Fibroblast of peridontal ligament (primary cell): Measurements from ENCODE around the gene FAM114A1.
"Not testable (repeated sequence)": the region's sequence is repeated elsewhere in the genome, so short reads cannot be mapped to it uniquely, and the experiment has no call there.

Experiments used
- DNase-seq: peaks from one replicate; pipeline ENCODE4 v3.0.0-alpha.2; 2010; ENCODE audit errors: extremely low read depth

FAM114A1 gene

DNA sequence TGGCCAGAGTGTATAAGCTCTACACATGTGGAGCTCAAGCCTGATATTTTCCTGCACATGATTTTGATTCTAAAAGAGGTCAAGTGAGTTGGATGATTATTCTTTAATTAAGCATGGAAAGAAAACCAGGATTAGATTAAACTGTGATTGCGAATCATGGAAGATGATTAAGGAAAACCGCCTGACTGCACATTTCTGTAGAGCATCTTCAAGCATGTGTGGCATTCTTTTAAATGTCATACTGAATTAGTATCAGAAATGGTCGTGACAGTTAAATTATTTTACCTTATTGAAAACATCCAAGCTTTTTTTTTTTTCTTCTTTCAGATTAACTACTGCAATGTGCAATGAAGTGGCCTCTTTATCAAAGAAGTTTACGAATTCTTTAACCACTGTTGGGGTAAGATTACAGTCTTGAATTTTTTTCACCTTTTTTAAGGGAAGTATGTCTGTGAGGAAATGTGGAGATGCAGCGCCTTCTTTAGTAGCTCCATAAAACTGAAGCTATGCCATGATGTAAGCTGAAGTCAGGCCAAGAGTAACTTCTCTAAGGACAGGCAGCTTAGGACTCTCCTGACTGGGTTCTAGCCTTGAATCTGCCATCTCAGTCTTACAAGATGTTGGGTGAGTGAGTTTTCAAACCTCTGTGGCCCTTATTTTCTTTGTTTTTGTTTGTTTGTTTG, 67.9 kb downstream of the FAM114A1 start:
- no peak for DNase-seq

DNA sequence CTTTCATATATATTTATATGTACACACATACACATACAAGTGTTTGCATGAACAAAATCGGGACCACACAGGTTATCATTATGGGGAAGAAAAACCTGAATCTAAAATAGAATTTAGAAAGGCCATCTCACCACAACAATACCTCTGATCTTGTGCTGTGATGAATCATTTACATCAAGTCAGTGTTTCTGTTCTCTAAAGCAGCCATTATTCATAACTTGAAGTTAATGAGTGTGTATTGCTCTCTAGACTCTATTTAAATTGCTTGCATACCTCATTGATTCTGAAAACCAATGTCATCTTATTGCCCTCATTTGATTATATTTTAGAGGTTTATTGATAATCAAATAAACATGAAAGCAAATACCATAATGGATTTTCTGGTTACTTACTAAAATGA, 71.6 kb downstream of the FAM114A1 start:
- no peak for DNase-seq

DNA sequence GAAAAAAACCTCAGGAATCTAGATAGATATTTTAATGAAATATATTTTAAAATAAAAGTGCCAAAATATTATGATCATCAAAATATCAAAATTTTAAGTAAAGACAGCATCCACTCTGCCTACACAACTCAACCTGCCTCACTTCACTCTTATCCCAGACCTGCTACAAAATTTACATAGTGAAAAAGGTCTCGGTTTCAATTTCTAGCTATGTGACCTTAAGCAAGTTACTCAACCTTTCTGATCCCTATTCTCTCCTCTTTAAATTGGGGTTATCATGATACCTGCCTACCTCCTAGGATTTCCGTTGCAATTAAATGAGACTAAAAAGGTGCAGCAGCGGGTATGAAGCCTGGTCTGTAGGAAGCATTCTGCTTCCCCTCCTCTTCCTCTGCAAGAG, 72.9 kb downstream of the FAM114A1 start:
- no peak for DNase-seq

DNA sequence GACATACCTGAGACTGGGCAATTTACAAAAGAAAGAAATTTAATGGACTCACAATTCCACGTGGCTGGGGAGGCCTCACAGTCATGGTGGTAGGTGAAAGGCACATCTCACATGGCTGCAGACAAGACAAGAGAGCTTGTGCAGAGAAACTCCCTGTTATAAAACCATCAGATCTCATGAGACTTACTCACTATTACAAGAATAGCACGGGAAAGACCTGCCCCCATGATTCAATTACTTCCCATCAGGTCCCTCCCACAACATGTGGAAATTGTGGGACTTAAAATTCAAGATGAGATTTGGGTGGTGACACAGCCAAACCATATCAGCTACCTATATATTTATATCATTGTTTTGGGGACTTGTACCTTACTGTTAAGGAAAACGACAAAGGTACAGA, 74.3 kb downstream of the FAM114A1 start:
- DNase-seq: peak; percentile 61

DNA sequence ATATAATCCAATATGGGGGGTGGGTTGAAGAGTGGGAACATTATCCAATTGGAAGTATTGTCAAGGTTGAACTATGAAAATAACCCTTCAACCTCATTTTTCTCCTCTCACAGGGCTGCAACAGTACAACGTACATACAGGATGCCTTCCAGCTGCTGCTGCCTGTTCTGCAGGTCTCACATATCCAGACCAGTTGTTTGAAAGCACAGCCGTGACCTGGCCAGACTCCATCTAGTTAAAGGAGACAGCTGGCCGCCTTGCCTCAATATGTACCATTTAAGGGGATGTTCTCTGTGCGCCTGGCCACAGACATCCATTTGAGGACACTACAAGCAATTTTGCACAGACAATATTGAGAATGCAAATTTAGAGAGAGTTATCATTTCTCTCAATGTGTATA, 75.7 kb downstream of the FAM114A1 start:
- DNase-seq: no peak

DNA sequence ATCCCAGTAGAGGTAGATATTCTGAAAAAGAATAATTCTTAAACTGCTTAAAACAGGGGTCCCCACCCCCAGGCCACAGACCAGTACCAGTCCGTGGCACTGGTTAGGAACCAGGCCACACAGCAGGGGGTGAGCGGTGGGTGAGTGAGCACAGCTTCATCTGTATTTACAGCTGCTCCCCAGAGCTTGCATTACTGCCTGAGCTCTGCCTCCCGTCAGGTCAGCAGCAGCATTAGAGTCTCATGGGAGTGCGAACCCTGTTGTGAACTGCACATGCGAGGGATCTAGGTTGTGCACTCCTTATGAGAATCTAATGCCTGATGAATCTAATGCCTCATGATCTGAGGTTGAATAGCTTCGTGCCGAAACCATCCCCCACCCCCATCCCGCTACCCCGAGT, 76.8 kb downstream of the FAM114A1 start:
- no peak for DNase-seq

DNA sequence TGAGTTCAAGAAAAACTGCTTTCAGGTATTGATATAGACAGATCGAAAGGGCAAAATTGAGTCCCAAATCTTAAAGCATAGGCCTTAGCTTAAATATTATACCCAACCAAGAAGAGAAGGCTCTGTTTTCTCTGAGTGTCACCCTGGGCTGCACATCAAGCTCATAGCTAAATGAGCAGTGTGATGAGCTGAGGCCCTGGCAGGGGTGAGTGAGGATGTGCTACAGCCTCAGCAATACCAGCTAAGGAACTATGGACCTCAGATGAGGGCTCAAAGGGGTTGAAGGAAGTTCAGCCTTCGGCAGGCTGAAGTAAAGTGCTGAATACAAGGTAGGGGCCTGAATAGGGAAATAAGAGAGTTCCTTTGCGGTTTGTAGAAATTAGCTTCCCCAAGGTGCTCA, 79.3 kb downstream of the FAM114A1 start:
- DNase-seq: no peak

DNA sequence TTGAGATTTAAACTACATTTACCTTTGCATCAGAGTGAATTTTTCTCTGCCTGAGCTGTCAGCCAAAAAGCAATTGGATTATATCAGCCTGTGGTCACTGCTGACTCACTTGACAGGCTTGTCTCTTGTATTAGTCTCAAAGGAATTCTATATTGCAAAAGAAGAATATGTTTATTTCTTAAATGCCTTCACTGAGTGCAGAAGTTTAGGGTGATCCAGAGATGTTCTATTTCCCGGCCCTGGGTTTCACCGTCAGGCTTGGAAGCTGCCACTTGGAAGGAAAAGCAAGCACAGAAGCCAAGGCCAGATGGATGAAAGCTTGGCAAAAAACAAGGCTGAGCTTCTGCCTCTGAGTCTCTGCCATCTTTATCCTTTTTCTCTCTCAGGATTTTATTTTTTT, 80.9 kb downstream of the FAM114A1 start:
- peak; percentile 95 for DNase-seq

DNA sequence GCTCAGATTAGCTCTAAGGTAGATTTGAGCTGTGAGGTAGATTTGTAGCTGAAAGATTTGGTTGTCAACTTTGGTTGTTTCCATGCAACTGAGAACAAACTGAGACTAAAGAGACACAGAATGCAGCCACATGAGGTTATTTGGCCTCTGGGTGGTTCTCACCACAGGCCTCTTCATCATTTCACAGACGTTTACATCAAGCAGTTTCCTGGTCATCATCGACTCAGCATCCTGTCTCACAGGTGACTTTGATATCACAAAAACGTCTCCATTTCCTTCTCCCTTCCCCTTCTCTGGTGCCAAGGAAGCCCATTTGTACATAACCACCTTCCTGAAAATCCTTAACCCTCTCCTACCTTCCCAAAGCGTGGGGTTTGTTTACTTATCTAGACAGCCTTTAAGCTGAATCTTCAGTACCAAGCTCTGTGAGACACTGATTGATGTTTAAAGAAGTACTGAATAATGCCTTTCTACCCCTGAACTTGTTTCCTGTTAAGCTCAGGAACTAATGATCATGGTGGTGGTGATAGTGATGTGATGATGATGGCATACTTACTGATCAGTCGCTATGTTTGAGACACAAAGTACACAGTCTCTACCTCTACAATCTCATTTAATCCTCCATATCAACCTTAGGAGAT, 81.9 kb downstream of the FAM114A1 start:
- DNase-seq: no peak

DNA sequence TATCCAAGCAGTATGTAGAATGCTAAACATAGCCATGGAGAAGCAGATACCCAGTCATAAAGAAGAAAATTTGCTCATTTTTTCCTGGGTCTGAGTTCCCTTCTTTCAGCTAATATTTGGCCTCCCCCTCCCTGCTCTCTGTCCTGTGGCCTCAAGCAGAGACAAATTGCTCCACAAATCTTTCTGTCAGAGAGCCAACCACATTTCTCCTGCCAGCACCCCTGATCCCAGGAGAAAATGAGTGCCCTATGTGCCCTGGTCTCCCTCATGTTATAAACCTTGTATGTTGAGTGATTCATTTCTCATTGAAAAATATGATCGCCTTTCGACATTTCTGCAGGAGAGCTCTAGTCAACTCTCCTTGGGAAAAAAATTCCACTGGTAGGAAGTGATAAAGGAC, 82.6 kb downstream of the FAM114A1 start:
- DNase-seq: no peak

DNA sequence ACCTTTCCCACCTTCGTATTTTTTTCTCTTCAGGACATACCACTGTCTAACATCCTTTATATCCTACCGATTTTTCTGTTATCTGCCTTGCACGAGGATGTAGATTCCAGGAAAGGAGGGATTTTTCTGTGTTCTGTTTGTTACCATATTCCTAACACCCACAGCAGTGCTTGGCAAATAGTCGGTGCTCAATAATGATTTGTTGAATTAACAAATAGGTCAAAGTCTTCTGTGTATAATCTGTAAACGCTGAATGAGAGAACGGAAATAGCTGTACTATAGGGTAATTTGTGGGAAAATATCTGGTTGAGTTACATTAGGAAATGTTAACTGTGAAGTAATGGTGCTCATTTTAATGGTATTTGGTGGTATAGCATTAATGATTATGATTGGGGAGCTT, 83.1 kb downstream of the FAM114A1 start:
- no peak for DNase-seq

DNA sequence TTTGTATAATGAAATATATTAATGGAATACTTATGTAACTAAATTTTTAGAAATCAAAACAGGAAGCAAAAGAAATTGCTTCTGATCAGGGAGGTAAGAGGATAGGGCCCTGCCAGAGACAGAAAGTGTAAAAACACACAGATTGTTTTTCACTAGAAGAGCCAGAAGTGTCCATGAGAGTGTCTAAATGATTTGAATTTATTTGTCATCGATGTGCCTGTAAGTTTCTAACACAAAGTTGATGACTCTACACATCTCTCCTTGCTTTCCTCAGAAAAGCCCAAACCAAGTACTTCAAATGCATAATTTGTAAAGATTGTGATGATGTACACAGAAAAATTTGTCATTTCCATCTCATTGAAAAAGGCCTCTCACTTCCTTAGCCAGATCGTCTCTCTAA, 84.0 kb downstream of the FAM114A1 start:
- DNase-seq: no peak

DNA sequence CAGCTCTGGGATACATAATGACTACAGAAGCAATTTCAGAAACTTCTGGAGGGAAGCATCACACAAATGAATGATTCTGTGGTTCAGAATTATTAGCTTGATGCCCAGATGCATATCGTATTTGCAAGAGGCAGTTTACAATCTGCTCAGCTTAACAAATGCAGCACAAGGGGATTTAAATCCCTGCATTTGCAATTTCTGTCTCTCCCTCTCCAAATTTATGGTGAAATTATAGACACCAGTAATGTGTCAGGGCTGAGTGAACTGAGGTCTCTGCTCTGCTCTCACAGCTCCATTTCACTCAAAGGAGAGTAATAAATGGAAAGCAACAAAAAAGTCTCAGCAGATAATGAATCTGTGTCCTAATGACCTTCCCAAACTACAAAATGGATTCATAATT, 84.4 kb downstream of the FAM114A1 start:
- DNase-seq: no peak

DNA sequence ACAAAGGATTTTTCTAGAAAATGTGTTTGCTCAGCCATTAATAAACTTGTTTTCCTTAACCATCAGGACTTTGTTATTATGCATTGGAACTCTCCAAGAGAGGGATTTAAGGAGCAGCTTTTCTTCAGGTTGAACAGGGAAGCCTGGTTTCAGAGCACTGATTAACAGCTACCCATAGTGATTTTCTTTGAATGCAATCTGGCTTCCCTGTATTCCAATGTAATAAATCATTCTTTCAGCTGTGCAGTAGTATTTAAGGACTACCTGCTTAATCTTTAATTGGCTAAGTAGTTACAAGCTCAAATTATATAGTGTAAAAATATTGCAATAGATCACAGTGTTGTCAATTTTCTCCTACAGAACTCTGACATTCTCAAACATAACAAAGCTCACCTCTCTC, 87.1 kb downstream of the FAM114A1 start:
- no peak for DNase-seq

DNA sequence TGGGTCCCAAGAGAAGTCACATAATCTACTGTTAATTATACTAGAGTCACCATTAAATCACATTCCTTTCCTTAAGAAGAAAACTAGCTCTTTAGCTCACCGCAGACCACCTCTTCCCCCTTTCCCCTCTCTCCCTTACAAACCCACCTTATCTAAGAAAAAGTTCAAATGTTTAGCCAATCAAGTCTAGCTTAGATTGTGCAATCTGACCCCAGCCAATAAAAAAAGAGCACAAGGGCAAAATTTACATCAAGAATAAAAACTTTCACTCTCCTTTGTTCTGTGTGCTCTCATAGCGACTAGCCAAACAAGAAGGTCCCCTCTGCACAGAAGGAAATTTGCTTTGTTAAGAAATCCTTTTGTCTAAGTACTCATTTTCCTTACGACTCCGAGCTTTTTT, 88.4 kb downstream of the FAM114A1 start:
- no peak for DNase-seq

DNA sequence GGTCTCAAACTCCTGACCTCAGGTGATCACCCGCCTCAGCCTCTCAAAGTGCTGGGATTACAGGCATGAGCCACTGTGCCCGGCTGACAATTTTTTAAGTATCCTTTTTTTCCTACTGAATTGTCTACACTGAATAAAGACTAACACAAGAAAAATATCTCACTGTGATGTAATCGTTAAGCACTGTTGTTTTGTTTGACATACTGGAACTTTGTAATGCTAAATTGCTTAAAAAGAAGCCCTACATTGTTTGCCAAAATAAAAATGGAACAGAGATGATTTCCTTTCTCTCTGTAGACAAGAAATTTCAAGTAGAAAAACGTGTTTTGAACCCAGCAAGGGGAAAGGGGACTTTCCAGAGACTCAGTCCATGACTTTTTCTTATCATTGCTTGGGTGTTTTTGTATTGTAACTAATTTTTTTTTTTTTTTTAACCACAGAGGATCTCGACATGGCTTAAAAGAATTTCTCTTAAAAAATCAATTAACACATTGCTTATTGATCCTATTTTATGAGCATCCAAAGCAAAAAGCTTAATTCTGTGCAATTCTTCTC, 89.7 kb downstream of the FAM114A1 start:
- DNase-seq: peak; percentile 42

DNA sequence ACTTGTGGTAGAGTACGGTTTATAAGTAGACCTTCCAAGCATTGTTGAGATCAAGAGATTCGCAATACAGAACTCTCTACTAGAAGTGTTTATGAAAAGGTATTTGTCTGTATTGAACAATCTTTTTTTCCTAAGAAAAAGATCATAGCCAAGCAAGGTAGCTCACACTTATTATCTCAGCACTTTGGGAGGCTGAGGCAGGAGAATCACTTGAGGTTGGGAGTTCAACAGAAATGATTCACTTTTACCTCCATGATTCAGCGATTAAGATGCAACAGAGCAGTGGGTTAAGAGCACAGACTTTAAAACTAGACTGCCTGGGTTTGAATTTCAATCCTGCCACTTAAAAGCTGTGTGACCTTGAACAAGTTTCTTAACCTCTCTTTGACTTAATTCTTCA, 90.3 kb downstream of the FAM114A1 start:
- DNase-seq: no peak

DNA sequence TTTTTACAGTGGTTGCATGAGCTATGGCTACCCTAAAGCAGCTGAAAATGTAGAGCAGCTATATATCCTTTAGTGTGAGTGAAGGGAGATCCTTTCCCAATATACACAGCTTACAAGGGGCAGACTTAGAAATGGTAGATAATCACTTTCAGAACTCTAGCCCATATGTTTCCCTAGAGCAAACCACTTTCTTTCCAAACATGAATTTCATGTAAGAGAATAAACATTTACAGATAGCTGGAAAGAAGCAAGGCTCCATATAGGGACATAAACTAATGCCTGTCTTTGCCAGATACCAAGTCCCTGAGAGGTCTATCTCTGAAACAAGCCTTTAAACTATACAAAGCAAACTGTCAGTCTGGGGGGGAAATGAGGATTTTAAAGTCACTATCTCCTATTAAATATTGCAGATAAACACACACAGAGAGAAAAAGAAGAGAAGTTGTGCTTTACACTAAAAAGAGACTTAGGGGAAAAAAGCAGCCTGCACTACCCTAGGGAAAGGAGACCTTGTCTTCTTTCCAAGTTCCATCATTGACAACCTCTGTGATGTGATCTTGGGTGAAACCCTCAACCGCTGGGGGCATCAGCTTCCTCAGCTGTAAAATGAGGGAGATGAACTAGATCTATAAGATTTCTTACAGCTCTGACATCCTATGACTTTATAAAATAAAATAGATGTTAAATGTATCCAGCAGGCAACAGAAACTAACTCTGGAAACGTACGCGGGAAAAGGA, 91.0 kb downstream of the FAM114A1 start:
- DNase-seq: peak; percentile 69

DNA sequence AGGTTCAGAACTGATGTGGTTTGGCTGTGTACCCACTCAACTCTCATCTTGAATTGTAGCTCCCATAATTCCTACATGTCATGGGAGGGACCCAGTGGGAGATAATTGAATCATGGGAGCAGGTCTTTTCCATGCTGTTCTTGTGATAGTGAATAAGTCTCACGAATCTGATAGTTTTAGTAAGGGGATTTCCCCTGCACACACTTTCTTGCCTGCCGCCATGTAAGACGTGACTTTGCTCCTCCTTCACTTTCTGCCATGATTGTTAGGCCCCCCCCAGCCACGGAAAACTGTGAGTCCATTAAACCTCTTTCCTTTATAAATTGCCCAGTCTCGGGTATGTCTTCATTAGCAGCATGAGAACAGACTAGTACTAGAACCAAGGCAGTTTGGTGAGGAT, 91.6 kb downstream of the FAM114A1 start:
- DNase-seq: not testable (repeated sequence)

DNA sequence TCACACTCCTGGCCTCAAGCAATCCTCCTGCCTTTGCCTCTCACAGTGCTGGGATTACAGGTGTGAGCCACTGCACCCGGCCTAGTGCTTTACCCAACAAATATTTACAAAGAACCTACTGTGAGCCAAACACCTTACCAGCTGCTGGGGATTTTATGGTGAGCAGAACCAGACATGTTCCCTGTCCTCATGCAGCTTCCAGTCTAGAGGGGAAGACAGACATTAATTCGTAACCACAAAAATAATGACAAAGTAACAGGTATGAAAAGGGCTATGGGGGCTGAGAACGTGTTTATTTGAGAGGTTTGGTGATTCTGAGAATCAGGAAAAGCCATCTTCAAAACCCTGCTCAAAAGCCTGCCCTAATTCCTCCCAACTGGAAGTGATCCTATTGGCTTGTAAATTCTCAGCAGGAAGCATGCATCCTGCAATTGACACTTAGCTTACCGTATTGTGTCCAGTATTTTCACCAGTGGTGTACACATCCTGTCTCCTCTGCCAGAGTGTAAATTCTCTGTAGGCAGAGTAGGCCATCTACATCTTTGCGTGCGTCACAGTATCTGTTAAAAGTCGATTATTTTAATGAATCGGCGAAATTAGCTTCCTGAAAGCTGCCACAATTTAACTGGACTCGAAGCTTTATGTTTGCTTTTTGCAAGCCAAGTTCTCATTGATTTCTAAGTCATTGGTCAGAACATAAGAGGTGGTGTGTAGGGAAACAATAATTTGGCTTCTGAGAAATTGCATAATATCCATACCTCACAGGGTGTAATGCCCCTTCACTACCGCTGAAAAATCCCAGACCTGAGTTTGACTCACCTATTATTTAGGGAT, 97.6 kb downstream of the FAM114A1 start:
- no peak for DNase-seq

DNA sequence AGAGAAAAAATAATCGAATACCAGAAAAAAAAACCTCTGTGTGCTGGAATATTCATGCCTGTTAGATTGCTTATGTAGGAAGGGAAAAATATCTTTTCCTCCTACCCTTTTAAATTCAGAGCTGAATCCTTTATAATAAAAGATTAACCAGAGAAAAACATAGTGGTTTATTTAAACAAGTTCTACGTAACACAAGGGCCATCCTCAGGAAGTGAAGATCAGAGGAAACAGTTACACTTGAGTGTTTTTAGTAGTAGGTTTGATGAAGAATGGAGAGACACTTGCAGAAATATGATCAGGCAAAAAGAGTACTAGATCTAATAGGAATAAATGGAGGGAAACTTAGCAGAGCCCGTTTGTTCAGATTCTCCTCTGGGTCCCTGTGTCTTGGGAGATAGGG, 98.3 kb downstream of the FAM114A1 start:
- DNase-seq: no peak
